Spinal cord (tissue), 10 donors: ENCODE results near the gene CEP20. TPM values are rescaled to one million over a fixed set of nuclear protein-coding genes. Genes with fewer than 3 reads are reported as not detected.

Experiments
- DNase-seq, 6 donors: peaks; one replicate each; pipeline versions ENCODE4 v3.0.0 to v3.0.0-alpha.2; 2013 to 2015; ENCODE audit warnings: low spot score in 6 of 6, low read depth in 4 of 6
- H3K27ac ChIP-seq: one replicate; pipeline ENCODE4 v1.5.1; 2013; ENCODE audit warnings: low read depth, low read length, control low read depth
- H3K27me3 ChIP-seq: one replicate; pipeline ENCODE4 v1.6.1; 2013; ENCODE audit warnings: low read length; ENCODE audit not compliant: control insufficient read depth, insufficient read depth
- H3K36me3 ChIP-seq: one replicate; pipeline ENCODE4 v1.6.1; 2013; ENCODE audit warnings: low read length; ENCODE audit not compliant: control insufficient read depth, insufficient read depth
- H3K4me1 ChIP-seq: one replicate; pipeline ENCODE4 v1.6.1; 2013; ENCODE audit warnings: low read length; ENCODE audit not compliant: control insufficient read depth, insufficient read depth
- H3K4me3 ChIP-seq: one replicate; pipeline ENCODE4 v1.5.1; 2013; ENCODE audit warnings: low read depth, low read length, control low read depth
- H3K9me3 ChIP-seq: one replicate; pipeline ENCODE4 v1.6.1; 2013; ENCODE audit warnings: low read length; ENCODE audit not compliant: control insufficient read depth, insufficient read depth
- WGBS: methylation state at CpG from one replicate; pipeline ENCODE4 v1.1.5; 2013; ENCODE audit warnings: missing lambda C conversion rate; ENCODE audit not compliant: insufficient coverage; 5-methylcytosine and 5-hydroxymethylcytosine counted together
- polyA plus RNA-seq, 2 donors: library from polyadenylated mRNA; unstranded; fragments of 120-200 nt; gene quantifications; one replicate each; pipeline ENCODE4 v1.2.1, GENCODE V29; 2013; ENCODE audit not compliant: insufficient read length in 2 of 2
- total RNA-seq, 2 donors: library from RNA; depleted of rRNA in 1 of 2; stranded (reverse); fragments of 120-200 nt in 1 of 2; fragments of >200 nt in 1 of 2; gene quantifications; one replicate each; pipeline versions ENCODE4 v1.2.3 to v1.2.4, GENCODE V29; 2013 to 2014
- donor health status: healthy.

The CEP20 gene
- total and polyA plus RNA-seq, 4 donors, result 23.2 to 36.3 (median 25.9) TPM

DNA sequence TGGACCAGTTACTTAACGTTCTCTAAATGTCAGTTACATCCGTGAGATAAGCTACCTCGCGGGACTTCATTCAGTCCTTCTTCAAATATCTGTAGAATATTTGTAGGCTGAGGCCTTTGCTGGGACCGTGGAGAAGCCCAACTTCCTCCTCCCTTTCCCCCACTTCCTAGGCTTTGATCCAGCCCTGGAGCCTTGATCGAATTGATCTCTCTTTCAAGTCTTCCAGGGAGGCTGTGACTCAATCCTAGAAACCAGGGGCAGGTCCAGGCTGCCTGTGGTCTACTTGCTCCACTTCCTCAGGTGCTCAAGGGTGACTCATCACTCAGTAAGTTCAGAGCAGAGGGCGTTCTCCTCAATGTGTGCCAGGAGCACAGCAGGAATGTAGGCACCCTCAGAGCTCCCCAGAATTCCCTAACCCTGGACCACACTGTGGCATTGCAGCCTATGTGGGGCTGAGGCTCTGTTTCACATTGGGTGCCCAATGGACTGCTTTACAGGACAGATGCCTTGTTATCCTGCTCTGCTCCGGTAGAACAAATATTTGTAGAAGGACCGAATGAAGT lies 11.2 kb upstream of the CEP20 start:
- H3K4me1 ChIP-seq, result no peaks in the 10 kb centered on the region
- no peaks in the 10 kb centered on the region for H3K9me3 ChIP-seq
- no peak overlapping the region for H3K4me3 ChIP-seq
- no peaks in the 10 kb centered on the region for H3K36me3 ChIP-seq
- 69% methylated on average over 4 of the region's 9 CpGs for WGBS
- no peaks in the 10 kb centered on the region for H3K27me3 ChIP-seq
- H3K27ac ChIP-seq, result no peak overlapping the region
- DNase-seq, result no peak

GRCh38 chr16:15898654-15899053 lies 10.3 kb upstream of the CEP20 start:
- H3K9me3 ChIP-seq, result no peaks in the 10 kb centered on the region
- 87% methylated on average over 5 of the region's 6 CpGs for WGBS
- DNase-seq, result no peak

DNA sequence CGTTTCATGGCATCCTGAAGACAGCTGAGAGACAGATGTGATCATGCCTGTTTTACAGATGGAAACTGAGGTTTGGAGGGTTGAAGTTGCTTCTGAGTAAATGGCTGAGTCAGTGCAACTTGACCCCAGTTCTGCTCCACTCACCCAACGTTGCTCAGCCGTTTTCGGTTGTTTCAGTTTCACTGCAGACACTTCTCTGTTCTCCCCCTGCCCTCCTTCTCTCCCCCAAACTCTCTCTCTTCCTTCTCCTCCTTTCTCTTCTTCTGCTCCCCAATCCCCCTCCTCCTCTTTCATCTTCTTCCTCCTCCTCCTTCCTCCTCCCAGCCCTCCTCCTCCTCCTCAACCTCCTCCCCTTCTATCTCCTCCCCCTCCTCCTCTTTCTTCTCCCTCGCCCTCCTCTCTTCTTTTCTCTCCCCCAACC lies 9.4 kb upstream of the CEP20 start:
- Histone ChIP-seq H3K4me3 (no peak overlapping the region), H3K36me3 (no peaks in the 10 kb centered on the region), H3K9me3 (no peaks in the 10 kb centered on the region), H3K27ac (no peak overlapping the region), H3K27me3 (no peaks in the 10 kb centered on the region), H3K4me1 (no peaks in the 10 kb centered on the region)
- 59% methylated on average over 4 of the region's 5 CpGs for WGBS
- DNase-seq, result no peak

More at GRCh38 chr16:15898654-15899053, 10.3 kb upstream of the CEP20 start:
- Histone ChIP-seq H3K36me3 (no peaks in the 10 kb centered on the region), H3K4me1 (no peaks in the 10 kb centered on the region), H3K4me3 (no peak overlapping the region), H3K27me3 (no peaks in the 10 kb centered on the region), H3K27ac (no peak overlapping the region)

- H3K27me3 ChIP-seq, result no peaks in the 10 kb centered on the region
- WGBS, result 77% methylated on average over 7 of the region's 8 CpGs
Measured at GRCh38 chr16:15897121-15897780, 8.8 kb upstream of the CEP20 start.

DNA sequence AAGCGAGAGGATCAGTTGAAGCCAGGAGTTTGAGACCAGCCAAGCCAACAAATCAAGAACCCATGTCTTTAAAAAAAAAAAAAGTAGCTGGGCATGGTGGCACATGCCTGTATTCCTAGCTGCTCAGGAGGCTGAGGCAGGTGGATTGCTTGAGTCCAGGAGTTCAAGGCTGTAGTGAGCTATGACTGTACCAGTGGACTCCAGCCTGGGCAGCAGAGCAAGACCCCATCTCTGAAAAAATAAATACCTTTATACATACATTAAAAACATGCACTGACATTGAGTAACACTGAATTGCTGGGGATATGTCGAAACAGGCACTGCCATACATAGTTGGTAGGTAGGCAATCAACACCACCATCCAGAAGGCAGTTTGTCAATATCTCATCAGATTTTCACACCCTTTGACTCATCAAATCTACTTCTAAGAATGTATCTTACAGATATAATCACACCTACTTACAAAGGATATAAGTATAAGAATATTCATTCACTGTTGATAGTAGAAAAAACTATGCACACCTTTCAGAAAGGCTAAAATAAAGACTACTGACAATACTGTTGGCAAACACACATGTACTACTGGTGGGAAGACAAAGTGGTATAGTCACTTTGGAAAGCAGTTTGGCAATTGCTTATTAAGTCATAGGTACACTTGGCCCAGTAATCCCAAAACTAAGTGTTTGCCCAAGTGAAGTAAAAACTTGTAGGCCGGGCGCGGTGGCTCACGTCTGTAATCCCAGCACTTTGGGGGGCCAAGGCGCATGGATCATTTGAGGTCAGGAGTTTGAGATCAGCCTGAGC lies 6.4 kb upstream of the CEP20 start:
- DNase-seq, result no peak
- WGBS, result 89% methylated on average over 5 of the region's 7 CpGs

More at GRCh38 chr16:15897121-15897780, 8.8 kb upstream of the CEP20 start:
- Histone ChIP-seq H3K4me3 (no peak overlapping the region), H3K36me3 (no peaks in the 10 kb centered on the region), H3K4me1 (no peaks in the 10 kb centered on the region), H3K27ac (no peak overlapping the region), H3K9me3 (no peaks in the 10 kb centered on the region)
- DNase-seq, result no peak

GRCh38 chr16:15891508-15891907 lies 3.1 kb upstream of the CEP20 start:
- H3K4me3 ChIP-seq, result no peak overlapping the region
- peaks cover 4% of the 10 kb centered on the region for H3K4me1 ChIP-seq
- DNase-seq, result no peak
- no CpG with 5 or more reads among the region's 3 CpGs for WGBS
- H3K27ac ChIP-seq, result no peak overlapping the region
- H3K27me3 ChIP-seq, result no peaks in the 10 kb centered on the region
- H3K36me3 ChIP-seq, result no peaks in the 10 kb centered on the region
- no peaks in the 10 kb centered on the region for H3K9me3 ChIP-seq

More for the DNA sequence above, 6.4 kb upstream of the CEP20 start:
- Histone ChIP-seq H3K9me3 (no peaks in the 10 kb centered on the region), H3K4me1 (no peaks in the 10 kb centered on the region), H3K36me3 (no peaks in the 10 kb centered on the region), H3K27me3 (no peaks in the 10 kb centered on the region), H3K4me3 (no peak overlapping the region), H3K27ac (no peak overlapping the region)

DNA sequence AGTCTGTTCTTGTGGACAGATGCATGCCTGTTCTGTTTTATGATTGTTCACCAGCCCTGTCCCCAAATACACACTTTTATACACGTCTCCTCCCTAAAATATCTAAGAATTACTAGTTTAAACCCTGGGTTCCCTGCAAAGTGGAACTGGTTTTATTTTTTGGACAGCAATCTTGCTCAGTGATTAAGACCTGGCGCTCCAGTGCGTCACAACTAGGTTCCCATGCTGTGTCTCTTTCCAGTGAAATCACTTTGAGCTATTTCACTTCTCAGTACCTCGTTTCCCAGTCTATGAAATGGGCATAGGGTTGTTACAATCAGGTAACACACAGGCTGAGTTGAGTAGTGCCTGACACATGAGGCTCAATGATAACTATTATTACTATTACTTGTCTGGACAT lies 1.1 kb downstream of the CEP20 start:
- 100% methylated on average over 1 of the region's 4 CpGs for WGBS
- peak overlapping the region; percentile 95 for H3K4me3 ChIP-seq
- no peak overlapping the region for H3K27ac ChIP-seq
- H3K4me1 ChIP-seq, result peaks cover 4% of the 10 kb centered on the region
- no peak for DNase-seq
- H3K9me3 ChIP-seq, result no peaks in the 10 kb centered on the region
- H3K27me3 ChIP-seq, result no peaks in the 10 kb centered on the region
- peaks cover 7% of the 10 kb centered on the region for H3K36me3 ChIP-seq

- WGBS, result no CpG with 5 or more reads among the region's 1 CpG
- Histone ChIP-seq H3K4me1 (peaks cover 4% of the 10 kb centered on the region), H3K36me3 (peaks cover 13% of the 10 kb centered on the region), H3K27ac (no peak overlapping the region), H3K4me3 (no peak overlapping the region), H3K27me3 (no peaks in the 10 kb centered on the region), H3K9me3 (no peaks in the 10 kb centered on the region)
- DNase-seq, result no peak
Measured at GRCh38 chr16:15886078-15886477, 2.3 kb downstream of the CEP20 start.

DNA sequence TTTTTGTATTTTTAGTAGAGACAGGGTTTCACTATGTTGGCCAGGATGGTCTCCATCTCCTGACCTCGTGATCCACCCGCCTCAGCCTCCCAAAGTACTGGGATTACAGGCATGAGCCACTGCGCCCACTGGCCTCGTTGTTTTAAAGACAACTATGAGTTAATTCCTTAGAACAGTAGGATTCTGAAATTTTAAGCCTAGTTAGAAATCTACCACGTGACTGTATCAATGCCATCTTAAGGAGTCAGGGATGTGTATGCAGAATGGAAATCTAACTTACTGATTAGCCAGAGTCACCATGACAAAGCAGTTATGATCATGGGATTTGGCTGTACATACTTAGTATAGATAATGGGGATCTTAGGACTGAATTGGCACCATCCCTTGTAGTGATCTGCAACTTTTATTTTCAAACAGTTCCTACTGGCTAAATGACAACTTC lies 2.8 kb downstream of the CEP20 start:
- H3K36me3 ChIP-seq, result peaks cover 15% of the 10 kb centered on the region
- no peak overlapping the region for H3K4me3 ChIP-seq
- 100% methylated on average over 3 of the region's 5 CpGs for WGBS
- no peak overlapping the region for H3K27ac ChIP-seq
- H3K9me3 ChIP-seq, result no peaks in the 10 kb centered on the region
- H3K27me3 ChIP-seq, result no peaks in the 10 kb centered on the region
- DNase-seq, result no peak
- peaks cover 4% of the 10 kb centered on the region for H3K4me1 ChIP-seq
